K562 (cell line): Measurements from ENCODE around the gene TAF1B. TPM values are rescaled to one million over a fixed set of nuclear protein-coding genes. Genes with fewer than 3 reads are reported as not detected.

Source experiments
- ATAC-seq: fragments of 200-7000 bp; cut with Tn5 transposase; 3 replicates; pipeline ENCODE4 v1.9.1; 2020; ENCODE audit warnings: moderate library complexity
- BruUV-seq: library from RNA; stranded (reverse); fragments of 400-500 nt; replicated peaks from 2 replicates; lab custom pipeline; 2021; lab: Mats Ljungman, UMichigan
- CTCF ChIA-PET: fragments of 300-600 bp; formaldehyde crosslinking; extraction: SDS; loops from one replicate; lab custom pipeline; 2021; ENCODE audit warnings: low intra/inter-chr PET ratio; lab: Yijun Ruan, JAX
- POLR2A ChIA-PET: fragments of 300-600, 350-650 bp; sonication (Branson Sonifier 250); formaldehyde crosslinking; extraction: SDS; loops from one replicate; lab custom pipeline; 2021; ENCODE audit warnings: antibody characterized with exemption, inconsistent platforms; lab: Yijun Ruan, JAX
- DNase-seq, 4 experiments: peaks; one replicate each; pipeline versions ENCODE4 v3.0.0 to v3.0.0-alpha.2; 2011 to 2018; ENCODE audit warnings: low spot score in 3 of 4, mixed read lengths in 3 of 4; ENCODE audit errors: extremely low read depth in 1 of 4
- FAIRE-seq: peaks from 2 replicates; lab custom pipeline; 2011; peaks lifted over from hg19 to GRCh38; lab: Jason Lieb, UNC
- H2AFZ ChIP-seq: 2 replicates; pipeline ENCODE4 v1.6.0; 2011; ENCODE audit warnings: low read depth, low read length, control low read depth, inconsistent platforms
- H3K27ac ChIP-seq: fragments of 200-600 bp; 3 replicates; pipeline ENCODE4 v1.8.0; 2011; ENCODE audit warnings: low read depth, mild to moderate bottlenecking, control low read depth, inconsistent platforms, low read length, moderate library complexity, mixed read lengths; ENCODE audit errors: extremely low read depth
- H3K27me3 ChIP-seq, 2 experiments: fragments of 300-600 bp in 1 of 2; 2 replicates in 1 of 2; 3 replicates in 1 of 2; pipeline versions ENCODE4 v1.6.0 to v1.8.0; 2011; ENCODE audit warnings: inconsistent platforms in 2 of 2, low read length in 2 of 2, mild to moderate bottlenecking in 1 of 2, mixed read lengths in 1 of 2, moderate library complexity in 1 of 2; ENCODE audit not compliant: control insufficient read depth in 2 of 2, insufficient read depth in 2 of 2
- H3K36me3 ChIP-seq: fragments of 300-600 bp; 3 replicates; pipeline ENCODE4 v1.8.0; 2011; ENCODE audit warnings: mild to moderate bottlenecking, low read length, inconsistent platforms; ENCODE audit not compliant: control insufficient read depth, insufficient read depth
- H3K4me1 ChIP-seq, 2 experiments: fragments of 200-600 bp in 1 of 2; replicated peaks in 1 of 2; 2 replicates in 1 of 2; 3 replicates in 1 of 2; pipeline versions ENCODE4 v1.5.1 to v1.8.0; 2011; ENCODE audit warnings: inconsistent platforms in 2 of 2, low read length in 2 of 2, mild to moderate bottlenecking in 1 of 2, mixed read lengths in 1 of 2, moderate library complexity in 1 of 2; ENCODE audit not compliant: control insufficient read depth in 2 of 2, insufficient read depth in 2 of 2
- H3K4me2 ChIP-seq: 2 replicates; pipeline ENCODE4 v1.6.1; 2011; ENCODE audit warnings: low read length, control low read depth, inconsistent platforms, mixed read lengths; ENCODE audit not compliant: insufficient read depth
- H3K4me3 ChIP-seq: fragments of 200-600 bp; sonication (generic), shearing (Covaris generic); 2 replicates; pipeline ENCODE4 v1.5.1; 2016; ENCODE audit warnings: control low read depth, inconsistent platforms
- H3K79me2 ChIP-seq: fragments of 200-600 bp; 3 replicates; pipeline ENCODE4 v1.8.0; 2011; ENCODE audit warnings: low read length, inconsistent platforms; ENCODE audit not compliant: control insufficient read depth, insufficient read depth
- H3K9ac ChIP-seq, 2 experiments: 2 replicates each; pipeline versions ENCODE4 v1.6.0 to v1.6.1; 2011; ENCODE audit warnings: low read depth in 2 of 2, low read length in 2 of 2, control low read depth in 1 of 2, inconsistent platforms in 1 of 2, mild to moderate bottlenecking in 1 of 2, mixed read lengths in 1 of 2; ENCODE audit not compliant: insufficient read depth in 1 of 2
- H3K9me1 ChIP-seq: one replicate; pipeline ENCODE4 v1.6.0; 2011; ENCODE audit warnings: inconsistent platforms, mild to moderate bottlenecking, low read length, moderate library complexity; ENCODE audit not compliant: control insufficient read depth, insufficient read depth
- H3K9me3 ChIP-seq: replicated peaks from 2 replicates; pipeline ENCODE4 v1.5.1; 2011; ENCODE audit warnings: low read depth, low read length, inconsistent platforms; ENCODE audit not compliant: control insufficient read depth, insufficient read depth
- H4K20me1 ChIP-seq: replicated peaks from 2 replicates; pipeline ENCODE4 v1.6.1; 2011; ENCODE audit warnings: low read length, inconsistent platforms, mixed read lengths; ENCODE audit not compliant: control insufficient read depth, insufficient read depth
- CREM ChIP-seq: IDR thresholded peaks from 2 replicates; pipeline ENCODE4 v1.6.1; 2014; ENCODE audit warnings: antibody characterized with exemption, low read depth
- PHF8 ChIP-seq: fragments of 200-600 bp; sonication (generic); IDR thresholded peaks from 2 replicates; pipeline ENCODE4 v1.6.1; 2012; ENCODE audit warnings: mixed run types, mild to moderate bottlenecking, inconsistent platforms, low read length, moderate library complexity, borderline replicate concordance
- STAT5A ChIP-seq: IDR thresholded peaks from 2 replicates; pipeline ENCODE4 v1.6.1; 2012; ENCODE audit warnings: low read length, inconsistent platforms, borderline replicate concordance
- ZNF121 ChIP-seq: sonication (generic); formaldehyde crosslinking; conservative IDR thresholded peaks from 2 replicates; pipeline ENCODE4 v1.8.0; 2022; ENCODE audit warnings: missing genetic modification reagents
- WGBS: fragments of 100-300 bp; shearing (Covaris generic); methylation state at CpG from one replicate; pipeline ENCODE4 v1.1.6; 2016; ENCODE audit warnings: low coverage, mixed read lengths; ENCODE audit not compliant: insufficient coverage; ENCODE audit errors: missing lambda C conversion rate; 5-methylcytosine and 5-hydroxymethylcytosine counted together
- in situ Hi-C: fragments of 300-500 bp; cut with MboI; formaldehyde crosslinking; loops from 4 replicates; pipeline ENCODE4 v1.15.0; 2018; ENCODE audit warnings: inconsistent platforms, mixed read lengths
- intact Hi-C: fragments of 100-400 bp; cut with micrococcal nuclease; formaldehyde crosslinking; loops from 2 replicates; pipeline ENCODE4 v1.14.2; 2022
- polyA plus RNA-seq, 8 experiments: library from polyadenylated mRNA; depleted of rRNA in 4 of 8; stranded (reverse) in 5 of 8; unstranded in 3 of 8; fragments of >200 nt; fragmentation: Nextera tagmentation in 2 of 8; fragmentation: Illumina TruSeq in 1 of 8; extraction: Ambion mirVana in 2 of 8; extraction: Trizol in 1 of 8; gene quantifications; 2 replicates each; pipeline versions ENCODE4 v1.2.1 to v1.2.3, GENCODE V29; 2011 to 2014; ENCODE audit warnings: inconsistent platforms in 1 of 8, missing spikeins in 1 of 8
- total RNA-seq, 7 experiments: library from RNA; depleted of rRNA in 6 of 7; stranded (reverse); fragments of >200 nt in 6 of 7; fragmentation: Illumina TruSeq in 2 of 7; extraction: Trizol in 2 of 7; gene quantifications; 2 replicates each; pipeline versions ENCODE4 v1.2.1 to v1.2.3, GENCODE V29; 2011 to 2021; ENCODE audit warnings: low replicate concordance in 1 of 7
- TF ChIP-seq, protein P1 (sequence below): sonication (generic); formaldehyde crosslinking; IDR thresholded peaks from 2 replicates; pipeline ENCODE4 v1.8.0; 2023; ENCODE audit warnings: mild to moderate bottlenecking, missing genetic modification reagents
- TF ChIP-seq, protein P2 (sequence below), 2 experiments: fragments of 250-450 bp in 1 of 2; fragments of 450-650 bp in 1 of 2; sonication (Bioruptor Pico) in 1 of 2; IDR thresholded peaks; 2 replicates each; pipeline versions ENCODE4 v1.6.1 to v1.8.0; 2016 to 2021; ENCODE audit warnings: mild to moderate bottlenecking in 2 of 2, moderate library complexity in 2 of 2, missing compliant biosample characterization in 1 of 2, missing genetic modification characterization in 1 of 2

Gene TAF1B
- total and polyA plus RNA-seq, 9 of the 15 experiments (the other 6 are each of a cell fraction or from before 2014, with no cell fraction given), result 8.8 to 25.1 (median 17.3) TPM

DNA sequence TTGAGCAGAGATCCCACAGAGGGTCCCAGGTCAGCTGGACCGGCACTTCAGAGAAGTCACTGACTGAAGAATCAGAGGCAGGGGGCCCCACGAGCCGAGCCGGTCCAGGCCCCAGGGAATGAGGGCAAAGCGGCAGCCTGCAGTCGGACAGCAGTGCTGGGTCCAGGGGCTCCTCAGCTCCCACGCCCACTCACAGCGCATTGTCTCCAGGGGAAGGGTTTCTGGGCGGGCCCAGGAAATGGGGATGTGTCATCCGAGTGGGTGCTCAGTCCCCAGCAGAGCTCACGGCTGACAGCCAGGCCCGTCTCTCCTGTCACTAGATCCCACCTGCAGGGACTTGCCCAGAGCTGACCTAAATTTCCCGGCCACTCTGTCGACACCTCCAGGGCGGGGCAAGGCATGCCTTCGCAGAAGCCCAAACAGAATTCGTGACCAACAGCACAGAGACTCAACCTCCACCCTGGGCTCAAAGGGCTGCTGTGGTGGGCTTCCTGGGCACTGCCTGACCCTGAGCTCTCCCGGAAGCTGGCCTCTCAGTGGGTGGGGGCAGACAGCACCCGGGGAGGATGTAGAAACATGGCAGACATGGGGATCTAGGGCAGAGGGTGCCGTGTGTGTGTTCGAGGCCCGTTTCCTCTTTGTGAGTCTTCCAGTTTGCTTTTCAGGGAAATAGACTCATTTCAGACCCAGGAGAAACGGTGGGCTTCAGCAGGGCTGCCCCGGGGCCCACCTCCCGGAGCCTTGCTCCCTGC is 42.1 kb upstream of the TAF1B start:
- Histone ChIP-seq H3K9me1 (no peaks in the 10 kb centered on the region), H3K4me2 (peak overlapping the region; percentile 43; the same call in 1 of the 2 replicates), H3K4me3 (no peak overlapping the region), H3K9me3 (no peaks in the 10 kb centered on the region), H3K36me3 (no peaks in the 10 kb centered on the region), H4K20me1 (no peaks in the 10 kb centered on the region), H3K9ac (peak overlapping the region; percentile 38 to 79), H2AFZ (peak overlapping the region; percentile 94), H3K4me1 (peaks cover 23 to 39% of the 10 kb centered on the region in 2 experiments), H3K79me2 (no peaks in the 10 kb centered on the region), H3K27ac (peak overlapping the region; percentile 37; the same call in 2 of the 3 replicates), H3K27me3 (no peaks in the 10 kb centered on the region)
- ATAC-seq (peak; percentile 47), DNase-seq (peak; percentile 69 to 80 (median 74)), FAIRE-seq (no peak)
- in situ Hi-C loops, result loop anchor here (25.0 kb wide), 1 partner anchor 861 kb away; no protein-coding TSS in a partner anchor
- 42% methylated on average over 23 of the region's 25 CpGs for WGBS
- POLR2A ChIA-PET, result interaction anchor here (0.6 to 1.1 kb wide), 4 partner anchors 11 to 310 kb away, joined by 3 to 5 read pairs (median 4); no protein-coding TSS in a partner anchor
- no TSS peak for BruUV-seq
- intact Hi-C loops, result loop anchor here (10.0 kb wide), 1 partner anchor 634 kb away; no protein-coding TSS in a partner anchor
- CTCF ChIA-PET, result interaction anchor here (0.7 to 2.4 kb wide), 3 partner anchors 113 to 661 kb away, joined by 3 to 11 read pairs (median 4); no protein-coding TSS in a partner anchor
- TF ChIP-seq ZNF121 (CRISPR knock-in tag) (no peak), CREM (peak; percentile 30; the same call in 1 of the 2 replicates), PHF8 (peak; percentile 28; the same call in 1 of the 2 replicates), STAT5A (no peak)
- TF ChIP-seq, protein P1, sequence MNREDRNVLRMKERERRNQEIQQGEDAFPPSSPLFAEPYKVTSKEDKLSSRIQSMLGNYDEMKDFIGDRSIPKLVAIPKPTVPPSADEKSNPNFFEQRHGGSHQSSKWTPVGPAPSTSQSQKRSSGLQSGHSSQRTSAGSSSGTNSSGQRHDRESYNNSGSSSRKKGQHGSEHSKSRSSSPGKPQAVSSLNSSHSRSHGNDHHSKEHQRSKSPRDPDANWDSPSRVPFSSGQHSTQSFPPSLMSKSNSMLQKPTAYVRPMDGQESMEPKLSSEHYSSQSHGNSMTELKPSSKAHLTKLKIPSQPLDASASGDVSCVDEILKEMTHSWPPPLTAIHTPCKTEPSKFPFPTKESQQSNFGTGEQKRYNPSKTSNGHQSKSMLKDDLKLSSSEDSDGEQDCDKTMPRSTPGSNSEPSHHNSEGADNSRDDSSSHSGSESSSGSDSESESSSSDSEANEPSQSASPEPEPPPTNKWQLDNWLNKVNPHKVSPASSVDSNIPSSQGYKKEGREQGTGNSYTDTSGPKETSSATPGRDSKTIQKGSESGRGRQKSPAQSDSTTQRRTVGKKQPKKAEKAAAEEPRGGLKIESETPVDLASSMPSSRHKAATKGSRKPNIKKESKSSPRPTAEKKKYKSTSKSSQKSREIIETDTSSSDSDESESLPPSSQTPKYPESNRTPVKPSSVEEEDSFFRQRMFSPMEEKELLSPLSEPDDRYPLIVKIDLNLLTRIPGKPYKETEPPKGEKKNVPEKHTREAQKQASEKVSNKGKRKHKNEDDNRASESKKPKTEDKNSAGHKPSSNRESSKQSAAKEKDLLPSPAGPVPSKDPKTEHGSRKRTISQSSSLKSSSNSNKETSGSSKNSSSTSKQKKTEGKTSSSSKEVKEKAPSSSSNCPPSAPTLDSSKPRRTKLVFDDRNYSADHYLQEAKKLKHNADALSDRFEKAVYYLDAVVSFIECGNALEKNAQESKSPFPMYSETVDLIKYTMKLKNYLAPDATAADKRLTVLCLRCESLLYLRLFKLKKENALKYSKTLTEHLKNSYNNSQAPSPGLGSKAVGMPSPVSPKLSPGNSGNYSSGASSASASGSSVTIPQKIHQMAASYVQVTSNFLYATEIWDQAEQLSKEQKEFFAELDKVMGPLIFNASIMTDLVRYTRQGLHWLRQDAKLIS, result no peak
- TF ChIP-seq, protein P2, sequence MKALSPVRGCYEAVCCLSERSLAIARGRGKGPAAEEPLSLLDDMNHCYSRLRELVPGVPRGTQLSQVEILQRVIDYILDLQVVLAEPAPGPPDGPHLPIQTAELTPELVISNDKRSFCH (CRISPR knock-in tag; IDR thresholded peaks at IDR 0.05), result no peak
- TF ChIP-seq, protein P2 (tag; IDR thresholded peaks at IDR 0.05), result no peak
